Activated T-cell treated with anti-CD3 and anti-CD28 coated beads, Interleukin-2, amount 50 U/mL, for 48 hours (primary cell): ENCODE data around the gene RPS6KA2.

Experiments used
- DNase-seq, 2 experiments: peaks; one replicate each; pipeline ENCODE4 v3.0.0-alpha.2; 2020

RPS6KA2 gene

GRCh38 chr6:166478782-166479592 is 148.1 kb downstream of the RPS6KA2 start:
- DNase-seq = no peak

- DNase-seq = no peak
These were observed 149.2 kb downstream of the RPS6KA2 start for GRCh38 chr6:166477647-166478365.

GRCh38 chr6:166476634-166477215 is 150.3 kb downstream of the RPS6KA2 start:
- DNase-seq = no peak

DNA sequence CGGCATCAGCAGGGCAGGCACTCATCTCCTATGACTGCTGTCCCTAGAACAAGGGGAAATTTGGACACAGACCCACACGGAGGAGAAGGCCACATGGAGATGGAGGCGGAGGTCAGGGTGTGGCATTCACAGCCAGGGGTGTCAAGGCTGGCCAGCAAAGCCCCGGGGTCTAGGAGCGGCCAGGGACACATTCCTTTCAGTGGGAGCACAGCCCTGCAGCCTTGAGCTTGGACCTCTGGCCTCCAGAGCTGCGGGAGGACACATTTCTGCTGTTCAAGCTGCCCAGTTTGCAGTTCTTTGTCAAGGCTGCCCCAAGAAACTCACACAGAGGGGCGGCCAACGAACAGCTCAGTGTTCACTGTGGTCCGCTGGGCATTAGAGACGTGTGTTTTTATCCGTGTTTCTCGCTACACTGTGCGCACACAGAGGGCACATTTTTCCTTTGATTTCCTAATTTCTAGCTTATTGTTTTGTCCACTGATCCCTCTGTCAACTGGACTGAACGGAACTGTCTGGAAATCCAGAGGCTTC is 150.9 kb downstream of the RPS6KA2 start:
- no peak for DNase-seq

DNA sequence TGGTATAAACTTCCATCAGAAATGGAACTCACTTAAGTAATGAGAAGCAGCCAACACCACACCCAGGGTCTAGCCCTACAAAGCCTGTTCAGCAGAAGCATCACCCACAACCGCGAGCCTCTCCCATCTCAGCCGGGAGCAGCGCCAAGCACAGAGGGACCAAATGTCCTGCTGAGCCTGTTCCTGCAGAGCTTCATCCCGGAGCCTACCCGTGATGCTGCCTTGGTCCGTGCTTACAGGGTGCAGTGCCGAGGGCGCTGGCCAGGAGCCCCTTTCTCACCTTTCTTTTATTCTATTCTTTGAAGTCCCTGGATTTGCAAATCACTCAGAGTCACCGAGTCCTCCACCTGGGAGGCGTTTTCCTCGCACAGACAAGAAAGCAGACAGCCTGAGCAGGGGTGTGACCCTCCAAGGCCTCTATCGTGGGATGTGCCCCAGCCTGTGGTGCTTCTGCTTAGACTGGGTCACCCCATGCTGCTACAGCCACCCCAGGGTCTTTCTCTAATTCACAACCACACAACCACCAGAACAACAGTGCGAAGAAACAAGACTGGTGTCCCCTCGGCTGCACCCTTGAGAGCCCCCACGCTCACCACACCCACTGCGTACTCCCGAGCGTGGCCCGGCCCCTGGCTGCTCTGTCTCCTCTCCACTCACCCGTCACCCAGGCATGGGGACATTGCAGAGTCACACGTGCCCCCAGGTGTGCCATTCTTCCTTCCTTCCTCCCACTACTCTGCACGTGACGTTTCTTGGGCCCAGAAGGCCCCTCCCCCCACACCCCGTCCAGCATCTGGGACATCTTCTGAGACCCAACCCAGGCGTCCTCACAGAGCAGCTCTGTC is 152.1 kb downstream of the RPS6KA2 start:
- no peak for DNase-seq

GRCh38 chr6:166473886-166474571 is 153.0 kb downstream of the RPS6KA2 start:
- no peak for DNase-seq

- DNase-seq = no peak
These were observed 154.4 kb downstream of the RPS6KA2 start for GRCh38 chr6:166472636-166473035.

GRCh38 chr6:166471797-166472260 is 155.2 kb downstream of the RPS6KA2 start:
- DNase-seq = no peak

DNA sequence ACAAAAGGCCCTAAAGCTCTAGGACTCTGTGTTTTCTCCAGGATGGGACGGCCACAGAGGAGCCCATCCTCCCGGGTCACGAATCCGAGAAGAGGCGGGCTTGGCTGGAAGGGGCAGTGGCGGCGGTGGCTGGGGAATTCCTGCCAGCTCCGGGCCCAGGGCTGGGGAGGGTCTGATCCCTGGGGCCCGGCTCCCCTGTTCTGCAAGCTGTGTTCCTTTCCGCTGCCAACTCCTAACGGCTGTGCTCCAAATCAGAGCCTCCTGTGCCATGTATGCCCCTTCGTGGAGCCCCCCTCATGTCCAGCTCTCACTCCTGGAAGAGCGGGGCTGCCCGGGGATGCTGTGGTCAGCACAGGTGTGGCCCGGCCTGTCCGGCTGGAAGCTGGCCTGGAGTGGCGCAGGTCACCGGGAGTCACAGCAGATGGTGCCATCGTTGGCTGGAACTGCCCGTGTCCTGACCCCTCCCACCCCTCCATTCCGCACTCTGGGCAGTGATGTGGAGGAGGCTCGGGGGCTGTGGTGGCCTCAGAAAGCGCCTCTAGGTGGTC is 156.1 kb downstream of the RPS6KA2 start:
- DNase-seq = no peak

DNA sequence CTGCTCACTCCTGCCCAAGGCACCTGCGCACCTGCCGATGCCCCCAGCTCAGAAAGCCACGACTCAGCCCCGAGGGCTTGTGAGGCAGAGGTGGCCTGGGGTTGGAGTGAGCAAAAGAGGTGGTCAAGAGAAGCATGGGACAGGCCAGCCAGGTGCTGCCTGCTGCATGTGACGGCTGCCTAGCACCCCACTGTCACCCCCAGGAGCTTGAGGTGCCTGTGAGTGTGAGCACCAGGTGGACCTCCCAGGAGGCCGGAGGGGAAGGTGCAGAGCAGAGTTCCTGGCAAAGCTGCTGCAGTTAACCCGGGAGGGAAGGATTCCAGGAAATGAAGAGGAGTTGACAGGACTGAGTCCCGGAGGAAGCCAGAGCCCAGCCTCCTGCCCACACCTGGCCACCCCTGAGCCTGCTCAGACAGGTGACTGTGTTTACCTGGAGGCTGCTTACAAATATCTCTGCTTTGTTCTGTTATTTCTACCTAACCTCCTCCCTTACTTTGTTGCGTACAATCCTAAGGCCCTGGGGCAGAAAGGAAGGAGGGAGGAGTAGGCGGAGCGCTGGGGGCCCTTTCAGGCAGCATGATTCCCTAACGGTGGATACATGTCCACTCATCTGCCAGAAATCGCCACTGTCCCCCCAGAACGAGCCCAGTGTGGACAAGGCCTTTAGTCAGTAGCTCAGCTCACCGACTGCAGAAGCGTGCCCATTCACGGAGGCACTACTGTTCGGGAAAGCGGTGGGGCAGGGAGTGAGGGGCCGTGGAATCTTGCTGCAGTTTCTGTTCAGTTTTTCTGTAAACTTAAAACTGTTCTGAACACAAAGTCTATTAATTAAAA is 156.8 kb downstream of the RPS6KA2 start:
- DNase-seq = no peak

DNA sequence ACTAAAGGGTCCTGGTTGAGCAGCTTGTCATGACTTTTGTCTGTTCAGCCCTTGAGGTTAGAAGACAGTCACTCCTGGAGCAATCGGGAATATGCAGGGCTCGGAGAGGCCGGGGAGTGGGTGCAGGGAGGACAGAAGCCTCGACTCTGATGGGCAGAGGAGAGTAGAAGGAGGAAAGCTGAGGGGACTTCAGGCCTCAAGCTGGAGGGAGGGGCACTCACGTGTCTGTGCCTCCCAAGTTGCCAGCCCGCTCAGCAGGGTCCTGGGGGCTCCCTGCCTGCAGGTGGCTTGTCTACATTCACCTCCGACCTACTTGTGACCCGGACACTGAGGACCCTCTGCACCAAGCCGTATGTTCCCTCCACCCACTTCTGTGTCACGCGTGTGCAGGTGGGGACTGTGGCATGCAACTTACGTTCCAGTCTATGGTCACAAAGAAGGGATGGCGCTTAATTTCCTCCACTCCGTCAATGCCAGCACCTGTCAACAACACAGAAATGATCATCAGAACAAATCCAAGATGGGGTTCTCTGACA is 157.6 kb downstream of the RPS6KA2 start:
- no peak for DNase-seq

DNA sequence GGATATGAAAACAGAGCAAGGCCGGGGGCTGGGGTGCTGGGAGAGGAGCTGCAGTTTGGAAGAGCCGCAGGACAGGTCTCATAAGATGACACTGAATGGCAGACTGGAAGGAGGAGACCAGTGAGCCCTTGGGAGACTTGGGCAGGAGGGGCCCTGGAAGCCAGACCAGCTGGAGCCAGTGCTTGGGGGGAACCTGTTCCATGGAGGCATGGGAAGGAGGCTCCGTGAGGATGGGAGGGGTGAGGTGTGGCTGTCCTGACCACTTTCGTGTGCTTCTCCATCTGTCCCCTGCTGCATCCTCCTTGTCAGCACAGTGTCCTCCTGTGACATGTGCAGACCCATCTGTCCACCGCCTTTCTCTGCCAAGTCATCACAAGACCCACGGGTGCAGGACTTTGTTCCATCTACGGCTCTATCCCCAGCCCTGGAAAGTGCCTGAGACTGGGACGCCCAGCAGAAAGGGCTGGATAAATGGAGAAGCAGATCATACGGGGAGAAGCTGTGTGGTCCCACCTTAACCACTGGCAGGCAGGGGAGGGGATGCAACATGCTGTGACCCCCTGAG is 159.5 kb downstream of the RPS6KA2 start:
- DNase-seq = no peak

- no peak for DNase-seq
These were observed 160.6 kb downstream of the RPS6KA2 start for GRCh38 chr6:166466178-166467122.

- DNase-seq = no peak
These were observed 161.4 kb downstream of the RPS6KA2 start for GRCh38 chr6:166465671-166466087.

GRCh38 chr6:166465003-166465399 is 162.1 kb downstream of the RPS6KA2 start:
- no peak for DNase-seq

- no peak for DNase-seq
These were observed 162.7 kb downstream of the RPS6KA2 start for GRCh38 chr6:166464068-166465002.

DNA sequence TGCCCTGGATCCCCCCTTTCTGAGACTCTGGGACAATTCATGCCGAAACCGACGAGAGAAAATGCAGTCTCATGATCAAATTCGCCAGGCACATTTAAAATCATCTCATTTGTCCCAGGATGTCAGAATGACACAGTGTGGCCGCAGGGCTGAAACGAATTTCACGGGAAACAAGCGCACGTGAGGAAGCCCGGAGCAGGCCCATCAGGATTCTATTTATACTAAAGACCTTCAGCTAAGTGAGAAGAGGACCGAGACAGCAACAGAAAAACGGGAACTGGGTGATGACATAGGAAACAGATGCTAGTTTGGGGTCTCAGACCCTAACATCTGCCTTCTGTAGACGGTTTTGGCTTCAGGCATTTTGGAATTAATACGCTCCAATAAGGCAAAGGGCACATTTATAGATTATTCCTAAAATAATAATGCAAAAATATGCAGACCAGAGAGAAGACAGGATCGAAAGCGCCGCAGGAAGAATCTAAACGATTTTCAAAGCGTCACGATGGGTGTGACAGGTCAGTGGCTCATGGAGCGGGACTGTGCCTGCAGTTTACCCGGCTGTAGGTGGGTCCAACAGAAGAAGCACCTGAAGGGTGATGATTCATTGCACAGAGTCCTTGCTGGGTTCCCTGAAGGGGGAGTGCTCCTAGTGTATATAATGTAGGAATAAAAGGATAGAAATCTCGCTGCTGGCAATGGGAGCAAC is 163.5 kb downstream of the RPS6KA2 start:
- DNase-seq = no peak
